KMS-11 (cell line): ENCODE data around the gene UGDH.
"Not testable (repeated sequence)": the region's sequence is repeated elsewhere in the genome, so short reads cannot be mapped to it uniquely, and the experiment has no call there.

ENCODE experiments used
- H2AFZ ChIP-seq: fragments of 200-600 bp; sonication (generic); 2 replicates; pipeline ENCODE4 v1.6.1; 2016; ENCODE audit warnings: antibody characterized with exemption, mixed run types, low read depth
- H3K27ac ChIP-seq: fragments of 200-600 bp; sonication (generic); 2 replicates; pipeline ENCODE4 v1.6.1; 2016; ENCODE audit warnings: mild to moderate bottlenecking, mixed run types
- H3K27me3 ChIP-seq: fragments of 200-600 bp; sonication (generic); 2 replicates; pipeline ENCODE4 v1.6.1; 2017; ENCODE audit warnings: mild to moderate bottlenecking, low read depth, mixed run types, moderate library complexity; ENCODE audit not compliant: insufficient read depth
- H3K36me3 ChIP-seq: fragments of 200-600 bp; sonication (generic); 2 replicates; pipeline ENCODE4 v1.6.1; 2017; ENCODE audit warnings: mild to moderate bottlenecking, mixed run types; ENCODE audit not compliant: insufficient read depth
- H3K4me1 ChIP-seq: fragments of 200-600 bp; sonication (generic); 2 replicates; pipeline ENCODE4 v1.6.1; 2016; ENCODE audit warnings: mild to moderate bottlenecking, low read depth, mixed run types; ENCODE audit not compliant: poor library complexity, severe bottlenecking
- H3K4me2 ChIP-seq: fragments of 200-600 bp; sonication (generic); 2 replicates; pipeline ENCODE4 v1.7.0; 2016; ENCODE audit warnings: mild to moderate bottlenecking, mixed run types
- H3K4me3 ChIP-seq: fragments of 200-600 bp; sonication (generic); IDR thresholded peaks from 2 replicates; pipeline ENCODE4 v1.6.1; 2017; ENCODE audit warnings: low read depth, low read length, mixed read lengths; ENCODE audit not compliant: insufficient read depth
- H3K79me2 ChIP-seq: fragments of 200-600 bp; sonication (generic); 2 replicates; pipeline ENCODE4 v1.6.1; 2016; ENCODE audit warnings: low read depth, mixed run types; ENCODE audit not compliant: insufficient read depth
- H3K9ac ChIP-seq: fragments of 200-600 bp; sonication (generic); 2 replicates; pipeline ENCODE4 v1.6.1; 2016; ENCODE audit warnings: mild to moderate bottlenecking, mixed run types
- H4K20me1 ChIP-seq: fragments of 200-600 bp; sonication (generic); 2 replicates; pipeline ENCODE4 v1.6.1; 2016; ENCODE audit warnings: mild to moderate bottlenecking, mixed run types; ENCODE audit not compliant: insufficient read depth
- CTCF ChIP-seq: fragments of 200-600 bp; sonication (generic); conservative IDR thresholded peaks from 2 replicates; pipeline ENCODE4 v1.6.1; 2017; ENCODE audit warnings: low read depth, mild to moderate bottlenecking, antibody characterized with exemption, low read length, moderate library complexity, mixed read lengths

Gene UGDH

GRCh38 chr4:39544580-39545315 is 17.5 kb upstream of the UGDH start:
- no peak overlapping the region for H3K4me2 ChIP-seq
- H3K9ac ChIP-seq, result no peak overlapping the region
- TF ChIP-seq CTCF, result no peak

GRCh38 chr4:39544080-39544479 is 16.8 kb upstream of the UGDH start:
- H4K20me1 ChIP-seq, H3K4me1 ChIP-seq, H3K36me3 ChIP-seq, H3K27ac ChIP-seq, H3K9ac ChIP-seq, H3K4me3 ChIP-seq, H3K27me3 ChIP-seq, H2AFZ ChIP-seq, H3K79me2 ChIP-seq, H3K4me2 ChIP-seq: not testable (repeated sequence)

More at GRCh38 chr4:39544580-39545315, 17.5 kb upstream of the UGDH start:
- no peaks in the 10 kb centered on the region for H3K79me2 ChIP-seq
- no peaks in the 10 kb centered on the region for H3K4me1 ChIP-seq
- no peaks in the 10 kb centered on the region for H3K36me3 ChIP-seq
- no peak overlapping the region for H3K4me3 ChIP-seq
- H4K20me1 ChIP-seq, result no peaks in the 10 kb centered on the region
- H3K27me3 ChIP-seq, result no peaks in the 10 kb centered on the region
- H2AFZ ChIP-seq, result no peak overlapping the region
- no peak overlapping the region for H3K27ac ChIP-seq

- no peak overlapping the region for H3K4me3 ChIP-seq
- no peaks in the 10 kb centered on the region for H3K27me3 ChIP-seq
- H3K4me1 ChIP-seq, result no peaks in the 10 kb centered on the region
- H3K79me2 ChIP-seq, result no peaks in the 10 kb centered on the region
- no peak overlapping the region for H3K27ac ChIP-seq
- H3K9ac ChIP-seq, result no peak overlapping the region
- H4K20me1 ChIP-seq, result no peaks in the 10 kb centered on the region
- no peak overlapping the region for H3K4me2 ChIP-seq
- H3K36me3 ChIP-seq, result no peaks in the 10 kb centered on the region
- TF ChIP-seq CTCF, result no peak
- H2AFZ ChIP-seq, result no peak overlapping the region
These were observed 15.8 kb upstream of the UGDH start for GRCh38 chr4:39543034-39543433.

GRCh38 chr4:39542611-39543012 is 15.4 kb upstream of the UGDH start:
- H3K9ac ChIP-seq, result no peak overlapping the region
- H3K27me3 ChIP-seq, result no peaks in the 10 kb centered on the region
- H3K27ac ChIP-seq, result no peak overlapping the region
- no peaks in the 10 kb centered on the region for H4K20me1 ChIP-seq
- H3K36me3 ChIP-seq, result no peaks in the 10 kb centered on the region
- H3K4me2 ChIP-seq, result no peak overlapping the region
- H2AFZ ChIP-seq, result no peak overlapping the region
- no peaks in the 10 kb centered on the region for H3K79me2 ChIP-seq
- no peaks in the 10 kb centered on the region for H3K4me1 ChIP-seq
- no peak for TF ChIP-seq CTCF
- H3K4me3 ChIP-seq, result no peak overlapping the region

- H3K4me2 ChIP-seq, result no peak overlapping the region
- H3K36me3 ChIP-seq, result no peaks in the 10 kb centered on the region
- no peak overlapping the region for H2AFZ ChIP-seq
- H4K20me1 ChIP-seq, result no peaks in the 10 kb centered on the region
- no peaks in the 10 kb centered on the region for H3K79me2 ChIP-seq
- TF ChIP-seq CTCF, result no peak
- H3K27me3 ChIP-seq, result no peaks in the 10 kb centered on the region
- no peak overlapping the region for H3K4me3 ChIP-seq
- no peak overlapping the region for H3K27ac ChIP-seq
- no peaks in the 10 kb centered on the region for H3K4me1 ChIP-seq
- no peak overlapping the region for H3K9ac ChIP-seq
These were observed 14.9 kb upstream of the UGDH start for GRCh38 chr4:39541987-39542610.
